ENCODE measurements around the gene MDN1.
A peak's percentile ranks its signal among the peaks of the same experiment; 100 is the strongest.
"Not testable (repeated sequence)": the region's sequence is repeated elsewhere in the genome, so short reads cannot be mapped to it uniquely, and the experiment has no call there.

The MDN1 gene

DNA sequence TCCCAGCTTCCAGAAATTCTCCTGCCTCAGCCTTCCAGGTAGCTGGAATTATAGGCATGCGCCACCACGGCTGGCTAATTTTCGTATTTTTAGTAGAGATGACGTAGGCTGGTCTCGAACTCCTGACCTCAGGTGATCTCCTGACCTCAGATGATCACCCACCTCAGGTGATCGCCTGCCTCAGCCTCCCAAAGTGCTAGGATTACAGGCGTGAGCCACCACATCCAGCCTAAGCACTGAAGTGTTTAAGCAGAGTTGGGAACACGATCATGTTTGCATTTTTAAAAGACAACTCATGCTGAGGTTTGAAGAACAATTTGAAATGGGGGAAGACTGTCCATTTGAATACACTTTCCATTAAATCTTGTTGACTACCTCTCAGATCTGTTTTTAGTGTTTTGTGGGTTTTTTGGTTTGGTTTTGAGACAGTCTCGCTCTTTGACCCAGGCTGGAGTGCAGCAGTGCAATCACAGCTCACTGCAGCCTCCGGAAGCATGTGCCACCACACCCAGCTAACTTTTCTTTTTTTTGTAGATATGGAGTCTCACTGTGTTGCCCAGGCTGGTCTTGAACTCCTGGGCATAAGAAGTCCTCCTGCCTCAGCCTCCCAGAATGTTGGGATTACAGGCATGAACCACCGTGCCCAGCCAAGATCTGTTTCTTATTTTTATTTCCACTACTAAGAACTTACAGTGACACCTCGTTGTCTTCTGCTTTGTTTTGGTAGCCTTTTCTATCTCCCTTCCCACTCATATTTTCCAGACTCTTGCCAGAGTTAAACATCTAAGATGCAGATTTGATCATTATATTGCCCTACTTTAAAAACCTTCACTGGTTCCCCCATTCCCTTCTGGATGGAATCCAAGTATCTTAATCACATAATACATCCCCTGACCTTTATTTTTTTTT is 15.5 kb upstream of the MDN1 start:
- no peak overlapping the region for H3K4me3 ChIP-seq (ENCODE audit: control insufficient read depth, low read depth, low read length)
- TF ChIP-seq, protein P1, sequence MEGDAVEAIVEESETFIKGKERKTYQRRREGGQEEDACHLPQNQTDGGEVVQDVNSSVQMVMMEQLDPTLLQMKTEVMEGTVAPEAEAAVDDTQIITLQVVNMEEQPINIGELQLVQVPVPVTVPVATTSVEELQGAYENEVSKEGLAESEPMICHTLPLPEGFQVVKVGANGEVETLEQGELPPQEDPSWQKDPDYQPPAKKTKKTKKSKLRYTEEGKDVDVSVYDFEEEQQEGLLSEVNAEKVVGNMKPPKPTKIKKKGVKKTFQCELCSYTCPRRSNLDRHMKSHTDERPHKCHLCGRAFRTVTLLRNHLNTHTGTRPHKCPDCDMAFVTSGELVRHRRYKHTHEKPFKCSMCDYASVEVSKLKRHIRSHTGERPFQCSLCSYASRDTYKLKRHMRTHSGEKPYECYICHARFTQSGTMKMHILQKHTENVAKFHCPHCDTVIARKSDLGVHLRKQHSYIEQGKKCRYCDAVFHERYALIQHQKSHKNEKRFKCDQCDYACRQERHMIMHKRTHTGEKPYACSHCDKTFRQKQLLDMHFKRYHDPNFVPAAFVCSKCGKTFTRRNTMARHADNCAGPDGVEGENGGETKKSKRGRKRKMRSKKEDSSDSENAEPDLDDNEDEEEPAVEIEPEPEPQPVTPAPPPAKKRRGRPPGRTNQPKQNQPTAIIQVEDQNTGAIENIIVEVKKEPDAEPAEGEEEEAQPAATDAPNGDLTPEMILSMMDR (conservative IDR thresholded peaks at IDR 0.05; ENCODE audit: control insufficient read depth, insufficient read depth, low read depth, low read length), result no peak
- peak; percentile 8 for DNase-seq (ENCODE audit: low read depth)

- peak overlapping the region; percentile 93 for H3K4me3 ChIP-seq (ENCODE audit: control insufficient read depth, low read depth, low read length)
- DNase-seq (ENCODE audit: low read depth), result no peak
- TF ChIP-seq, protein P1 (conservative IDR thresholded peaks at IDR 0.05; ENCODE audit: control insufficient read depth, insufficient read depth, low read depth, low read length), result no peak
Observed at GRCh38 chr6:89830170-89830809, 10.7 kb upstream of the MDN1 start.

- TF ChIP-seq, protein P1 (conservative IDR thresholded peaks at IDR 0.05; ENCODE audit: control insufficient read depth, insufficient read depth, low read depth, low read length), result no peak
- peak; percentile 99 for DNase-seq (ENCODE audit: low read depth)
- H3K4me3 ChIP-seq (ENCODE audit: control insufficient read depth, low read depth, low read length), result peak within 1 kb of the TSS; percentile 93
Observed at GRCh38 chr6:89829472-89830169, 10.0 kb upstream of the MDN1 start, which contains the start of gene CASP8AP2. TSS of gene CASP8AP2 (plus strand) at chr6:89829880.

GRCh38 chr6:89828988-89829471 is 9.4 kb upstream of the MDN1 start:
- TF ChIP-seq, protein P1 (conservative IDR thresholded peaks at IDR 0.05; ENCODE audit: control insufficient read depth, insufficient read depth, low read depth, low read length), result no peak
- peak; percentile 18 for DNase-seq (ENCODE audit: low read depth)
- peak overlapping the region; percentile 93 for H3K4me3 ChIP-seq (ENCODE audit: control insufficient read depth, low read depth, low read length)

- not testable (repeated sequence) for DNase-seq (ENCODE audit: low read depth)
Observed at GRCh38 chr6:89828475-89828987, 8.9 kb upstream of the MDN1 start.

DNA sequence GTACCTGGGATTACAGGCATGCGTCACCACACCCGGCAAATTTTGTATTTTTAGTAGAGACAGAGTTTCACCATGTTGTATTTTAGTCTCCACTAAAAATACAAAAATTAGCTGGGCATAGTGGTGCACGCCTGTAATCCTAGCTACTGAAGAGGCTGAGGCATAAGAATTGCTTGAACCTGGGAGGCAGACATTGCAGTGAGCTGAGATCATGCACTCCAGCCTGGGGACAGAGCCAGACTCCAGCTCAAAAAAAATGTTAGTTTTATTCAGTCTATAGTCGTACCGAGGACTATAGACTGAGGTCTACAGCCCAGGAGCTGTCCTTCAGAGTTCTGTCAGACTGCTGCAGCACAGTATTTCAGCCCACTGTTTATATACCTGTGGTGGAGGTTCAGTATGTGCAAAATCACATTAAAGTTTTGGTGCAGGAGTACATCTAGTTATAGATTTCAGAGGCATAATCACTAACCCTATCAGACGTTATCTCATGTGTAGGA is 6.5 kb upstream of the MDN1 start:
- no peak overlapping the region for H3K4me3 ChIP-seq (ENCODE audit: control insufficient read depth, low read depth, low read length)
- DNase-seq (ENCODE audit: low read depth), result peak; percentile 39
- TF ChIP-seq, protein P1 (conservative IDR thresholded peaks at IDR 0.05; ENCODE audit: control insufficient read depth, insufficient read depth, low read depth, low read length), result no peak

More at GRCh38 chr6:89828475-89828987, 8.9 kb upstream of the MDN1 start:
- peak overlapping the region; percentile 93 for H3K4me3 ChIP-seq (ENCODE audit: control insufficient read depth, low read depth, low read length)
